K562 (cell line): ENCODE measurements around the gene UBR4. TPM values are rescaled to one million over a fixed set of nuclear protein-coding genes. Genes with fewer than 3 reads are reported as not detected.
A peak's percentile ranks its signal among the peaks of the same experiment; 100 is the strongest.

Experiments
- ATAC-seq: fragments of 200-7000 bp; cut with Tn5 transposase; 3 replicates; pipeline ENCODE4 v1.9.1; 2020; ENCODE audit warnings: moderate library complexity
- BruUV-seq: library from RNA; stranded (reverse); fragments of 400-500 nt; replicated peaks from 2 replicates; lab custom pipeline; 2021; lab: Mats Ljungman, UMichigan
- CTCF ChIA-PET: fragments of 300-600 bp; formaldehyde crosslinking; extraction: SDS; loops from one replicate; lab custom pipeline; 2021; ENCODE audit warnings: low intra/inter-chr PET ratio; lab: Yijun Ruan, JAX
- POLR2A ChIA-PET: fragments of 300-600, 350-650 bp; sonication (Branson Sonifier 250); formaldehyde crosslinking; extraction: SDS; loops from one replicate; lab custom pipeline; 2021; ENCODE audit warnings: antibody characterized with exemption, inconsistent platforms; lab: Yijun Ruan, JAX
- DNase-seq, 4 experiments: peaks; one replicate each; pipeline versions ENCODE4 v3.0.0 to v3.0.0-alpha.2; 2011 to 2018; ENCODE audit warnings: low spot score in 3 of 4, mixed read lengths in 3 of 4; ENCODE audit errors: extremely low read depth in 1 of 4
- FAIRE-seq: peaks from 2 replicates; lab custom pipeline; 2011; peaks lifted over from hg19 to GRCh38; lab: Jason Lieb, UNC
- H2AFZ ChIP-seq: 2 replicates; pipeline ENCODE4 v1.6.0; 2011; ENCODE audit warnings: low read depth, low read length, control low read depth, inconsistent platforms
- H3K27ac ChIP-seq: fragments of 200-600 bp; 3 replicates; pipeline ENCODE4 v1.8.0; 2011; ENCODE audit warnings: low read depth, mild to moderate bottlenecking, control low read depth, inconsistent platforms, low read length, moderate library complexity, mixed read lengths; ENCODE audit errors: extremely low read depth
- H3K27me3 ChIP-seq, 2 experiments: fragments of 300-600 bp in 1 of 2; 2 replicates in 1 of 2; 3 replicates in 1 of 2; pipeline versions ENCODE4 v1.6.0 to v1.8.0; 2011; ENCODE audit warnings: inconsistent platforms in 2 of 2, low read length in 2 of 2, mild to moderate bottlenecking in 1 of 2, mixed read lengths in 1 of 2, moderate library complexity in 1 of 2; ENCODE audit not compliant: control insufficient read depth in 2 of 2, insufficient read depth in 2 of 2
- H3K36me3 ChIP-seq: fragments of 300-600 bp; 3 replicates; pipeline ENCODE4 v1.8.0; 2011; ENCODE audit warnings: mild to moderate bottlenecking, low read length, inconsistent platforms; ENCODE audit not compliant: control insufficient read depth, insufficient read depth
- H3K4me1 ChIP-seq, 2 experiments: fragments of 200-600 bp in 1 of 2; replicated peaks in 1 of 2; 2 replicates in 1 of 2; 3 replicates in 1 of 2; pipeline versions ENCODE4 v1.5.1 to v1.8.0; 2011; ENCODE audit warnings: inconsistent platforms in 2 of 2, low read length in 2 of 2, mild to moderate bottlenecking in 1 of 2, mixed read lengths in 1 of 2, moderate library complexity in 1 of 2; ENCODE audit not compliant: control insufficient read depth in 2 of 2, insufficient read depth in 2 of 2
- H3K4me2 ChIP-seq: 2 replicates; pipeline ENCODE4 v1.6.1; 2011; ENCODE audit warnings: low read length, control low read depth, inconsistent platforms, mixed read lengths; ENCODE audit not compliant: insufficient read depth
- H3K4me3 ChIP-seq: fragments of 200-600 bp; sonication (generic), shearing (Covaris generic); 2 replicates; pipeline ENCODE4 v1.5.1; 2016; ENCODE audit warnings: control low read depth, inconsistent platforms
- H3K79me2 ChIP-seq: fragments of 200-600 bp; 3 replicates; pipeline ENCODE4 v1.8.0; 2011; ENCODE audit warnings: low read length, inconsistent platforms; ENCODE audit not compliant: control insufficient read depth, insufficient read depth
- H3K9ac ChIP-seq, 2 experiments: 2 replicates each; pipeline versions ENCODE4 v1.6.0 to v1.6.1; 2011; ENCODE audit warnings: low read depth in 2 of 2, low read length in 2 of 2, control low read depth in 1 of 2, inconsistent platforms in 1 of 2, mild to moderate bottlenecking in 1 of 2, mixed read lengths in 1 of 2; ENCODE audit not compliant: insufficient read depth in 1 of 2
- H3K9me1 ChIP-seq: one replicate; pipeline ENCODE4 v1.6.0; 2011; ENCODE audit warnings: inconsistent platforms, mild to moderate bottlenecking, low read length, moderate library complexity; ENCODE audit not compliant: control insufficient read depth, insufficient read depth
- H3K9me3 ChIP-seq: replicated peaks from 2 replicates; pipeline ENCODE4 v1.5.1; 2011; ENCODE audit warnings: low read depth, low read length, inconsistent platforms; ENCODE audit not compliant: control insufficient read depth, insufficient read depth
- H4K20me1 ChIP-seq: replicated peaks from 2 replicates; pipeline ENCODE4 v1.6.1; 2011; ENCODE audit warnings: low read length, inconsistent platforms, mixed read lengths; ENCODE audit not compliant: control insufficient read depth, insufficient read depth
- KDM1A ChIP-seq, 2 experiments: fragments of 450-650 bp; IDR thresholded peaks; 2 replicates each; pipeline ENCODE4 v1.6.1; 2016; ENCODE audit warnings: mild to moderate bottlenecking in 2 of 2
- POLR2G ChIP-seq: fragments of 200-400 bp; formaldehyde crosslinking; IDR thresholded peaks from 2 replicates; pipeline ENCODE4 v1.6.1; 2017; ENCODE audit warnings: low read depth, mild to moderate bottlenecking, antibody characterized with exemption, low read length, moderate library complexity
- RBFOX2 ChIP-seq: fragments of 200-400 bp; formaldehyde crosslinking; IDR thresholded peaks from 2 replicates; pipeline ENCODE4 v1.6.1; 2017; ENCODE audit warnings: low read depth, mild to moderate bottlenecking, low read length, moderate library complexity
- ZNF253 ChIP-seq: fragments of 250-450 bp; sonication (Bioruptor Pico); conservative IDR thresholded peaks from 2 replicates; pipeline ENCODE4 v1.6.1; 2021; ENCODE audit warnings: mild to moderate bottlenecking
- WGBS: fragments of 100-300 bp; shearing (Covaris generic); methylation state at CpG from one replicate; pipeline ENCODE4 v1.1.6; 2016; ENCODE audit warnings: low coverage, mixed read lengths; ENCODE audit not compliant: insufficient coverage; ENCODE audit errors: missing lambda C conversion rate; 5-methylcytosine and 5-hydroxymethylcytosine counted together
- in situ Hi-C: fragments of 300-500 bp; cut with MboI; formaldehyde crosslinking; loops from 4 replicates; pipeline ENCODE4 v1.15.0; 2018; ENCODE audit warnings: inconsistent platforms, mixed read lengths
- intact Hi-C: fragments of 100-400 bp; cut with micrococcal nuclease; formaldehyde crosslinking; loops from 2 replicates; pipeline ENCODE4 v1.14.2; 2022
- polyA plus RNA-seq, 8 experiments: library from polyadenylated mRNA; depleted of rRNA in 4 of 8; stranded (reverse) in 5 of 8; unstranded in 3 of 8; fragments of >200 nt; fragmentation: Nextera tagmentation in 2 of 8; fragmentation: Illumina TruSeq in 1 of 8; extraction: Ambion mirVana in 2 of 8; extraction: Trizol in 1 of 8; gene quantifications; 2 replicates each; pipeline versions ENCODE4 v1.2.1 to v1.2.3, GENCODE V29; 2011 to 2014; ENCODE audit warnings: inconsistent platforms in 1 of 8, missing spikeins in 1 of 8
- total RNA-seq, 7 experiments: library from RNA; depleted of rRNA in 6 of 7; stranded (reverse); fragments of >200 nt in 6 of 7; fragmentation: Illumina TruSeq in 2 of 7; extraction: Trizol in 2 of 7; gene quantifications; 2 replicates each; pipeline versions ENCODE4 v1.2.1 to v1.2.3, GENCODE V29; 2011 to 2021; ENCODE audit warnings: low replicate concordance in 1 of 7

UBR4 gene
- total and polyA plus RNA-seq, 9 of the 15 experiments (the other 6 are each of a cell fraction or from before 2014, with no cell fraction given) = 55.4 to 277 (median 123) TPM

DNA sequence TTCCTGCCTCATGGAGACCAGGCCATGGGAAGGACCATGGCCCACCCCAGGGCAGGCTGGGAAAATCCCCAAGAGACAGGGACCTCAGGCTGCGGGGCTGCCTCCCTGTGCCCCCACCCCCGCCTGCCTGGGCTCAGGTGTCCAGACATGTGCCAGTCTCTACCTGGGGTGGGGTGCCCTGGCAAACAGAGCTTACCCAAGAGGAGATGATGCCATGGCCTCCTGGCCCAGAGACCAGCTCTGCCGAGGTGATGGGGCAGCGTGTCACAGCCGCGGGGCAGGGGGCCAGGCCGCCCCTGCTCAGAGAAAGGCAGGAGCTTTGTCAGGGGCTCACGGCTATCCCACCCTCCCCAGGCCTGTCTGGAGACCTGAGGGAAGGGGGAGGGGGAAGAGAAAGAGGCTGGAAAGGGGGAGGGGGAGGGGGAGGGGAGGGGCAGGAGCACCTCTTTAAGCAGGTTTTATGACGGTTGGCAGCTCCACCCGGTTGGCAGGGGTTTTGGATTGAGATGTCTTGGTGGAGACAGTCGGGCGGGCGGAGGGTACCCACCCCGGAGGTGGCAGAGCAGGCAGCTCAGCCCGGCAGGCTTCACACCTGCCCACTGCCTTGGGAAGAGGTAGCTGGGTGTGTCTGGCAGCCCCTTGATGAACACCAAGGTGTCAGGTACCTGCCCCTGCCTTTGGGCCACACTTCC, 152.1 kb downstream of the UBR4 start:
- DNase-seq (no peak), ATAC-seq (peak; percentile 43), FAIRE-seq (no peak)
- no peak overlapping the region for H3K27ac ChIP-seq
- POLR2A ChIA-PET = interaction anchor here (0.6 to 1.0 kb wide), 3 partner anchors 10 to 51 kb away, joined by 3 to 4 read pairs (median 4); no protein-coding TSS in a partner anchor
- H3K9me1 ChIP-seq = no peaks in the 10 kb centered on the region
- WGBS = 7% methylated on average over 8 of the region's 15 CpGs
- H3K4me2 ChIP-seq = no peak overlapping the region
- CTCF ChIA-PET = interaction anchor here (0.5 kb wide), 1 partner anchor 178 kb away, joined by 3 read pairs; no protein-coding TSS in a partner anchor
- no peaks in the 10 kb centered on the region for H3K9me3 ChIP-seq
- H2AFZ ChIP-seq = no peak overlapping the region
- no peak overlapping the region for H3K4me3 ChIP-seq
- H3K4me1 ChIP-seq = peaks cover 3 to 14% of the 10 kb centered on the region in 2 experiments; a peak in 3 of 5 replicates
- peak overlapping the region in 1 of 2 experiments; percentile 55; a peak in 1 of 4 replicates for H3K9ac ChIP-seq
- no peaks in the 10 kb centered on the region for H3K79me2 ChIP-seq
- peaks cover 29 to 48% of the 10 kb centered on the region in 2 experiments; a peak in 4 of 5 replicates for H3K27me3 ChIP-seq
- in situ Hi-C loops (no loop called here), intact Hi-C loops (no loop called here)
- H4K20me1 ChIP-seq = peaks cover 15% of the 10 kb centered on the region
- TF ChIP-seq KDM1A (IDR thresholded peaks at IDR 0.05) (peak in 1 of 2 experiments; percentile 77; a peak in 1 of 4 replicates), ZNF253 (CRISPR knock-in tag) (no peak), POLR2G (peak; percentile 33; the same call in 1 of the 2 replicates), RBFOX2 (0 out of 2 replicates have a peak, but pooled peaks have one; percentile 18)
- BruUV-seq = no TSS peak
- H3K36me3 ChIP-seq = no peaks in the 10 kb centered on the region
